MM.1S (cell line): ENCODE data around the gene HEPACAM.

Experiments
- DNase-seq: peaks from one replicate; pipeline ENCODE4 v3.0.0-alpha.2; 2015
- H2AFZ ChIP-seq: fragments of 300-600 bp; sonication (generic); 2 replicates; pipeline ENCODE4 v1.6.0; 2016; ENCODE audit warnings: antibody characterized with exemption, low read length
- H3F3A ChIP-seq: fragments of 300-600 bp; sonication (generic); 2 replicates; pipeline ENCODE4 v1.6.1; 2016; ENCODE audit warnings: mild to moderate bottlenecking, antibody characterized with exemption, low read length, moderate library complexity, mixed read lengths; ENCODE audit not compliant: insufficient read depth
- H3K27ac ChIP-seq: fragments of 300-600 bp; sonication (generic); 2 replicates; pipeline ENCODE4 v1.5.1; 2016; ENCODE audit warnings: mild to moderate bottlenecking, low read length
- H3K27me3 ChIP-seq: fragments of 300-600 bp; sonication (generic); replicated peaks from 2 replicates; pipeline ENCODE4 v1.6.0; 2016; ENCODE audit warnings: low read length; ENCODE audit not compliant: insufficient read depth
- H3K36me3 ChIP-seq: fragments of 300-600 bp; sonication (generic); replicated peaks from 2 replicates; pipeline ENCODE4 v1.6.1; 2016; ENCODE audit warnings: mild to moderate bottlenecking, low read length, mixed read lengths; ENCODE audit not compliant: insufficient read depth
- H3K4me1 ChIP-seq: fragments of 300-600 bp; sonication (generic); 2 replicates; pipeline ENCODE4 v1.6.1; 2016; ENCODE audit warnings: low read length, mixed read lengths
- H3K4me2 ChIP-seq: fragments of 300-600 bp; sonication (generic); 2 replicates; pipeline ENCODE4 v1.6.0; 2016; ENCODE audit warnings: low read depth, low read length
- H3K4me3 ChIP-seq: fragments of 300-600 bp; sonication (generic); 2 replicates; pipeline ENCODE4 v1.5.1; 2016; ENCODE audit warnings: low read length, mixed read lengths
- H3K79me2 ChIP-seq: fragments of 300-600 bp; sonication (generic); 2 replicates; pipeline ENCODE4 v1.6.1; 2016; ENCODE audit warnings: mixed run types, low read length, mixed read lengths
- H3K9ac ChIP-seq: fragments of 300-600 bp; sonication (generic); 2 replicates; pipeline ENCODE4 v1.6.1; 2016; ENCODE audit warnings: low read length, mixed read lengths
- H3K9me2 ChIP-seq: fragments of 300-600 bp; sonication (generic); replicated peaks from 2 replicates; pipeline ENCODE4 v1.6.1; 2016; ENCODE audit warnings: mild to moderate bottlenecking, low read length, mixed read lengths; ENCODE audit not compliant: insufficient read depth
- H3K9me3 ChIP-seq: fragments of 300-600 bp; sonication (generic); replicated peaks from 2 replicates; pipeline ENCODE4 v1.6.1; 2016; ENCODE audit warnings: mild to moderate bottlenecking, low read length, mixed read lengths; ENCODE audit not compliant: insufficient read depth
- H4K20me1 ChIP-seq: fragments of 300-600 bp; sonication (generic); 2 replicates; pipeline ENCODE4 v1.6.1; 2016; ENCODE audit warnings: mild to moderate bottlenecking, low read length, moderate library complexity, mixed read lengths; ENCODE audit not compliant: insufficient read depth
- EZH2 ChIP-seq: fragments of 300-600 bp; sonication (generic); optimal IDR thresholded peaks from 2 replicates; pipeline ENCODE3; 2017; ENCODE audit warnings: low read depth, mild to moderate bottlenecking, antibody characterized with exemption, low read length, mixed read lengths
- EZH2phosphoT487 ChIP-seq: fragments of 300-600 bp; sonication (generic); IDR thresholded peaks from 2 replicates; pipeline ENCODE4 v1.6.1; 2018; ENCODE audit warnings: antibody characterized with exemption, low read length
- TF ChIP-seq, protein P1 (sequence below): fragments of 300-600 bp; sonication (generic); IDR thresholded peaks from 2 replicates; pipeline ENCODE4 v1.5.1; 2016; ENCODE audit warnings: antibody characterized with exemption, low read length, mixed read lengths

The HEPACAM gene

DNA sequence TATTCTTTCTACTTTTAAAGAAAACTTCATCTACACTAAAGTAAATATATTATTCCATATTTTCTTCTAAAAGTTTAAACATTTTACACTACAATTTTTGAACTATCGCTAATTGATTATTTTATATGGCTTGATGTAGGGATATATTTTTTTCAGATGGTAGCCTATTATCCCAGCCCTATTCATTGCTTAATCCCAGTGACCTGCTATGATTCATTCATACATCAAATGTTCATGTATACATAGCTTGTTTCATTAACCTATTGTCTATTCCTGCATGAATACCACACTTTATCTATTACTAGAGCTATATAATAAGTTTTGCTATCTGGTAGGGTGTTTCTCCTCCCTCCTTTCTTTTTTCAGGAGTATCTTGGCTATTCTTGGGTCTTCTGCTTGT, 33.2 kb downstream of the HEPACAM start:
- Histone ChIP-seq H3F3A (no peaks in the 10 kb centered on the region), H3K4me2 (no peak overlapping the region)
- no peak for DNase-seq

DNA sequence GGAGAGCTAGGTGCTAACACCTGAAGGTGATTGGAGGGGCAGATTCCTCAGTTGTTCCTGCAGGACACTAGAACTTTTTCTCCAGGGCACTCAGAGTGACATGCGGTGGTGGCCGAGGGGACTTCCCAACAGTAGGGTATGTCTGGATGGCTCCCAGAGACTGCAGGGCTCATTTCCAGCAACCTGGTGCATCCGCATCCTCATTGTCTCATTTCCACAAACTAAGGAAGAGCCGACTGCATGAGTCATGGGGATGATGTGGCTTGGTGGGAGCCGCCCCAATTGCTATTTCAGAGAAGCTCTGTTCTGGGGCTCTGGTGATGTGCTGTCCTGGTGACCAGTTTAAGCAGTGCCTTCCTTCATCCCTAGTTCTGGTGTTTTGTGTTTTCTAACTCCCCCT, 35.4 kb downstream of the HEPACAM start:
- no peak for TF ChIP-seq EZH2
- no peak for TF ChIP-seq EZH2phosphoT487
- TF ChIP-seq, protein P1, sequence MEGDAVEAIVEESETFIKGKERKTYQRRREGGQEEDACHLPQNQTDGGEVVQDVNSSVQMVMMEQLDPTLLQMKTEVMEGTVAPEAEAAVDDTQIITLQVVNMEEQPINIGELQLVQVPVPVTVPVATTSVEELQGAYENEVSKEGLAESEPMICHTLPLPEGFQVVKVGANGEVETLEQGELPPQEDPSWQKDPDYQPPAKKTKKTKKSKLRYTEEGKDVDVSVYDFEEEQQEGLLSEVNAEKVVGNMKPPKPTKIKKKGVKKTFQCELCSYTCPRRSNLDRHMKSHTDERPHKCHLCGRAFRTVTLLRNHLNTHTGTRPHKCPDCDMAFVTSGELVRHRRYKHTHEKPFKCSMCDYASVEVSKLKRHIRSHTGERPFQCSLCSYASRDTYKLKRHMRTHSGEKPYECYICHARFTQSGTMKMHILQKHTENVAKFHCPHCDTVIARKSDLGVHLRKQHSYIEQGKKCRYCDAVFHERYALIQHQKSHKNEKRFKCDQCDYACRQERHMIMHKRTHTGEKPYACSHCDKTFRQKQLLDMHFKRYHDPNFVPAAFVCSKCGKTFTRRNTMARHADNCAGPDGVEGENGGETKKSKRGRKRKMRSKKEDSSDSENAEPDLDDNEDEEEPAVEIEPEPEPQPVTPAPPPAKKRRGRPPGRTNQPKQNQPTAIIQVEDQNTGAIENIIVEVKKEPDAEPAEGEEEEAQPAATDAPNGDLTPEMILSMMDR, result no peak
- Histone ChIP-seq H3K79me2 (no peaks in the 10 kb centered on the region), H3K9me3 (no peaks in the 10 kb centered on the region), H3K4me2 (no peak overlapping the region), H3K27ac (no peak overlapping the region), H3K36me3 (no peaks in the 10 kb centered on the region), H3K9ac (no peak overlapping the region), H3K4me3 (no peak overlapping the region), H3F3A (no peaks in the 10 kb centered on the region), H3K9me2 (no peaks in the 10 kb centered on the region), H3K4me1 (no peaks in the 10 kb centered on the region), H2AFZ (no peak overlapping the region), H4K20me1 (no peaks in the 10 kb centered on the region), H3K27me3 (no peaks in the 10 kb centered on the region)
- DNase-seq, result no peak

More for the DNA sequence above, 33.2 kb downstream of the HEPACAM start:
- no peak for TF ChIP-seq EZH2phosphoT487
- TF ChIP-seq EZH2, result no peak
- TF ChIP-seq, protein P1, result no peak
- no peak overlapping the region for H3K4me3 ChIP-seq
- no peaks in the 10 kb centered on the region for H3K79me2 ChIP-seq
- no peaks in the 10 kb centered on the region for H3K36me3 ChIP-seq
- H3K9ac ChIP-seq, result no peak overlapping the region
- H3K27me3 ChIP-seq, result no peaks in the 10 kb centered on the region
- no peak overlapping the region for H2AFZ ChIP-seq
- H3K27ac ChIP-seq, result no peak overlapping the region
- H3K9me3 ChIP-seq, result no peaks in the 10 kb centered on the region
- no peaks in the 10 kb centered on the region for H3K9me2 ChIP-seq
- no peaks in the 10 kb centered on the region for H4K20me1 ChIP-seq
- no peaks in the 10 kb centered on the region for H3K4me1 ChIP-seq

DNA sequence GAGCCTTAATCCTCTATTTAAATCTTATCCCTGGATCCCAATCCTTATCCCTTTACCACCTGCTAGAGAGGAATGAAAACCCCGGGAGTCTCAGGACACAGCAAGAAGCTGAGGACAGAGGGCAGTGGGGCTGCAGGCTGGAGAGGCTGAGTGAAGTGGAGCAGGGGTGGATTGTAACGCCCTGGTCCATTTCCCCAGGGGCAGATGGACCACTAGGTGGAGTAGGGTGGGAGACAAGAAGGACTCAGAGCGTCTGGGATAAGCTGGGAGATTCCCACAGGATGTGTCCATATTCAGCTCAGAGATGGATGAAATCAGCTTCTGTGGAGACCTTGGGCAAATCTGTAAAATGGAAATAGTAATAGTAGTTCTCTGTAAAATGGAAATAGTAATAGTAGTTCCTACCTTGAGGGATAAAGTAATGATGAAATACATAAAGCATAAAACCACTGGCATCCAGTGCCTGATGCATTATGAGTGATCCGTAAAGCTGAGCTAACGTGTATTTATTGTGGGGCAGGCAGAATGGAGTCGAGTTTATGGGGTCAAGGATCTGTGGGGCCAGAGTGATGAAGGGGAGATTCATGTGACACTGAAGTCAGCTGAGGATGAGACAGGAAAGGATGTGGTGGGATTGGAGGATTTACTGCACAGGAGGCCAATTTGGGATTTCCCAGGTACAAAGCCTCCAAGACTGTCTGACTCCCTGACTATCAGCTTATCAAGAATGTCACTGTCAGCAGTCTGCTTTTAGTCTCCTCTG, 36.3 kb downstream of the HEPACAM start:
- DNase-seq, result no peak
- no peaks in the 10 kb centered on the region for H3K9me2 ChIP-seq
- H2AFZ ChIP-seq, result no peak overlapping the region
- H3K27ac ChIP-seq, result no peak overlapping the region
- no peak overlapping the region for H3K4me2 ChIP-seq
- no peaks in the 10 kb centered on the region for H3K27me3 ChIP-seq
- no peaks in the 10 kb centered on the region for H3F3A ChIP-seq
- no peaks in the 10 kb centered on the region for H3K79me2 ChIP-seq
- TF ChIP-seq, protein P1, result no peak
- TF ChIP-seq EZH2 (no peak), EZH2phosphoT487 (no peak)
- no peaks in the 10 kb centered on the region for H3K9me3 ChIP-seq
- no peaks in the 10 kb centered on the region for H3K36me3 ChIP-seq
- no peak overlapping the region for H3K4me3 ChIP-seq
- no peak overlapping the region for H3K9ac ChIP-seq
- H4K20me1 ChIP-seq, result no peaks in the 10 kb centered on the region
- no peaks in the 10 kb centered on the region for H3K4me1 ChIP-seq
